NCI-H1417 (cell line): ENCODE results near the gene STXBP5L.
"Not testable (repeated sequence)": the region's sequence is repeated elsewhere in the genome, so short reads cannot be mapped to it uniquely, and the experiment has no call there.

Experiments used
- DNase-seq, 3 experiments: peaks; one replicate each; lab custom pipeline; 2025; lab: John Stamatoyannopoulos, UW

The STXBP5L gene

DNA sequence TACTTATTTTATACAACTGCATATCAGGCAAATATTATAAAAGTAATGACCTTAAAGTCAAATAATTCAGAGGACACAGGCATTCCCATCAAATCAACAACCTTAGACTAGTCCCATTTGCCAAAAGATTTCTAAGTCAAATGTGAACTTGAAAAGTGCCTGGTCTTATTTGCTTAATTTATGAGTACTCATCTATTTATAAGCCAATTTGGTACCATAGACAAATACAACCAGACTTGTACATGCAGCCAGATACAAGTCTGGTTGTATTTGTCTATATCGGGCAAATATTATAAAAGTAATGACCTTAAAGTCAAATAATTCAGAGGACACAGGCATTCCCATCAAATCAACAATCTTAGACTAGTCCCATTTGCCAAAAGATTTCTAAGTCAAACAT is 322.2 kb downstream of the STXBP5L start:
- not testable (repeated sequence) for DNase-seq

DNA sequence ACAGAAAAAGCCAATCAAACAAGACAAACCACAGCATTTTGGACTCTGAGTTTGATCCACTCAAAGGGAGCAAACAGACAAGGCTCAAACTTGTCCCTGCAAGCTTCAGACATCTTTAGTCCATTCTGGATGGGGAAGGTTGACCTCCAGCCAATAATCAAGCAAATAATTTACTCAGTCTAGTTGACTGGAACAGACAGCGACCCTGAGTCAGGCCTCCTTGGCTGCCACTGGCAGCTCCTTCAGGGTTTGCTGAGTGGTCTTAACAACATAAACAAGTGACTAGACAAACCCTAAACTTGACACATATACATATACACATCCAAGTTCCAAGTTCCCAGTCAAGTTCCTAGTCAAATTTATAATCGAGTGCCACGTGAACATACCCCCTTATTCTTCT is 323.9 kb downstream of the STXBP5L start:
- DNase-seq, result no peak

DNA sequence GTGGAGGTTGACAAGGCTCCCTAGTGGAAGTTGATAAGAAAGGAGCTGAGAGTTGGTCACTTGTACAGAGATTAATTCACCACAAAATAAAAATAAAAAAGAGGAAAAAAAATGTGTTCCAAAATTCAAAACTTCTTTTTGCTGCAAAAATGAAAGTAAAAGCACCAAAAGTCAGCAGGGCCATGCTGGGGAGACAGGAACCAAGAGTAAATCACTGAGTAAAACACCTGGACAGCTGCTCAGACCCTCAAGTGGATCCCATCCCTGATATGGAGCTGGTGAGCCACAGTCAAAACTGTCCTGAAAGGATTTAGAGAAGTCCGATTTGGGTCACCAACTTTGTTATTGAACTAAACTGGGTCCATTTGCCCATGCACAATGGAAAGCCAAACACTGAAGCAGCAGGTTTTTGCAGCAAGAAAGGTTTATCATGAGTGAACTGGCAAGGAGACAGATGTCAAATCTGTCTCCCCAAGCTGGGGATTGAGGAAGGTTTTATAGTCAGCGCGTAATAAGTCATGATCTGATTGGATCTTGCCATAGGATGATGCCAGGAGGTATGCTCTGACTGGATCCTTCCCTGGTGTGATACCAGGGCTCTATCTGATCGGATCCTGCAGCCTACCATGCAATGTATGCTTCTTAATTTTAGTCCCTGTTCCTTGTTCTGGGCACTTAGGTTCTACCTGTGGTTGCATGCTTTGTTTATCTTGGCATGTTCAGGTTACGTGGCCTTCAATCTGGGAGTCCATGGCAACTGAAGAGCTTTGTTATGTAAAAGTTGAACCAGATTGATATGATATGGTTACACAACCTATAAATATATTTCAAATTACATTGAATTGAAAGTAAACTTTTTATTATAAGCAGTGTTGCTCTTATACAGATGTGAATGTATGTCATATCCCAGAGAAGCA is 324.6 kb downstream of the STXBP5L start:
- peak in 1 of 3 experiments; percentile 4 for DNase-seq

DNA sequence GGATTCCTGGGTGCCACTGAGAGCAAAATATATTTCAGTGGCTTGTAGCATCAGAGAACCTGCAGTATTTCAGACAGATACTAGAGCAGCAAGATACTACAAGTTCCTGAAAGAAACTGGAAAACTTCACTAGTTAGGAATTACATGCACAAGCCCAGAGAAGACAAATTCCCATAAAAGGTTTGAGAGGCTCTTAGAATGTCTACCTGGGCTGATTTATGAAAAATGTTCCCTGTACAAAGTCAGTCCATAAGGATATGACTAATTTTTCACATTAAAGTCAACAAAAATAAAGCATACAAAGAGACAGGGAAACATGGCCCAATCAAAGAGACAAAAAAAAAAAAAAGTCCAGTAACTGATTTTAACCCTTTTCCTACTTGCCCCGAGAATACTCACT is 335.2 kb downstream of the STXBP5L start:
- no peak for DNase-seq

DNA sequence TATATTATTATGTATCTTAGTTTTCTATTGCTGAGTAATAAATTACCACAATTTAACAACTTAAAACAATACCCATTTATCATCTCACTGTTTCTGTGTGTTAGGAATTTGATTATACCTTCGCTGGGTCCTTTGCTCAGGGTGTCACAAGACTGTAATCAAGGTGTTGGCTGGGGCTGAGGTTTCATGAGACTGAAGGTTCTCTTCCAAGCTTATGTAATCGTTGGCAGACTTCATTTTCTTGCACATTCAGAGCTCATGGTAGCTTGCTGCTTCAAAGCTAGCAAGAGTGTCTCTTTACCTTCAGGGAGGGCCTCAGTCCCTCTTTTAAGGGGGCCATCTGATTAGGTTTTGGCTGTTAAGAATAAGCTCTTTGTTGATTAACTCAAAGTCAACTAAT is 344.7 kb downstream of the STXBP5L start:
- DNase-seq, result peak in 1 of 3 experiments; percentile 5

GRCh38 chr3:121269389-121269788 is 361.4 kb downstream of the STXBP5L start:
- DNase-seq, result no peak

GRCh38 chr3:121274411-121274810 is 366.4 kb downstream of the STXBP5L start:
- DNase-seq, result no peak

DNA sequence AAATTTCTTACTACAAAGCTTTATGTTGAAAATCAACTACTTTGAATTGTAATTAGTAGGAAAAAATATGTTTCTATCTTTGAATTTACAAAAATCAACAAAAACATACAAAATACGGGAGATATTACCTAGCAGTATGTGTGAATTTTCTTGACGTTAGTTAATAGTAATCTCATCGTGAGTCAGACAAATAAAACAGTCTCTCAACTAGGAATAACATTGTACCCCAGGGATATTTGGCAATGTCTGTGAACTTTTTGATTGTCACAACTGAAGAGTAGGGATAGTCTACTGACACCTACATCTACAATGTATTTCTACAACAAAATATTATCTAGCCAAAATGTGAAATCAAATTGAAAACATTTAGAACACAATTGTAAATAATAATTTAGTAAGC is 387.4 kb downstream of the STXBP5L start:
- no peak for DNase-seq

- no peak for DNase-seq
Measured at GRCh38 chr3:121295979-121296378, 388.0 kb downstream of the STXBP5L start.

DNA sequence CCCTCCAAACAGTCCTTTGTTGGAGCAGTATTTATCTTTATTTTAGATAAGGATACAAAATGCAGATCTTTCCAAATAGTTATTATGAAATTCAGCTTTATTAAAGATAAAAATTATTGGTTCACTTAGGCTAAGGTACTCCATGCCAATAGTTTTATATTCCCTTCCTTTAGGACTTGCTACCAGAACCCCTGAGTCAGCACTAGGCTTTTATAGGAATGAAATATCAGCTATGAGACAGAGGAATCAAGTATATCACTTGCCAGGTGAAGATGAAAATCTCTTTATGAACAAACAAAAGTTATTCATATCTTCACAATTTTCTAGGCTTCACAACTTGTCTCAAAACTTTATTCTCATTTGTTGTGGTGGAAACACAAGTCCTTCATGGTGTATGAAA is 416.3 kb downstream of the STXBP5L start:
- DNase-seq, result no peak

DNA sequence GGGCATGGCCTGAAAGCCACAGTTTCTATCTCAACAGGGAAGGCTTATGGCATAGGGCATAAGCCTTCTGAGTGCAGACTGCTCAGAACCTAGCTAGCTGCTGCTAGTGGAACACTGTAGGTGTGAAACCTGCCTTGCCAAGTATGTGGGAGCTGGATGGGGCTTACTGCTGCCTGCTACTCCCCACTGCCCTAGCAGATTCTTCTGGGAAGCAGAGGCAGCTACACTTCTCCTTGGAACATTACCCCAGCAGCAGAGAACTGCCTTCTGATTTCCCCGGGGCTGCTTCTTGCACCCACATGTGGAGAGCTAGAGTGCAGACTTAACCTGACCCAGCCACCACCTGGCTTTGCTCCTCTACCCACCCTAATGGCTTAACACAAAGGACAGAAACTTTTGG is 422.1 kb downstream of the STXBP5L start:
- no peak for DNase-seq

GRCh38 chr3:121330634-121331033 is 422.6 kb downstream of the STXBP5L start:
- no peak for DNase-seq

GRCh38 chr3:121355960-121356359 is 448.0 kb downstream of the STXBP5L start:
- not testable (repeated sequence) for DNase-seq

DNA sequence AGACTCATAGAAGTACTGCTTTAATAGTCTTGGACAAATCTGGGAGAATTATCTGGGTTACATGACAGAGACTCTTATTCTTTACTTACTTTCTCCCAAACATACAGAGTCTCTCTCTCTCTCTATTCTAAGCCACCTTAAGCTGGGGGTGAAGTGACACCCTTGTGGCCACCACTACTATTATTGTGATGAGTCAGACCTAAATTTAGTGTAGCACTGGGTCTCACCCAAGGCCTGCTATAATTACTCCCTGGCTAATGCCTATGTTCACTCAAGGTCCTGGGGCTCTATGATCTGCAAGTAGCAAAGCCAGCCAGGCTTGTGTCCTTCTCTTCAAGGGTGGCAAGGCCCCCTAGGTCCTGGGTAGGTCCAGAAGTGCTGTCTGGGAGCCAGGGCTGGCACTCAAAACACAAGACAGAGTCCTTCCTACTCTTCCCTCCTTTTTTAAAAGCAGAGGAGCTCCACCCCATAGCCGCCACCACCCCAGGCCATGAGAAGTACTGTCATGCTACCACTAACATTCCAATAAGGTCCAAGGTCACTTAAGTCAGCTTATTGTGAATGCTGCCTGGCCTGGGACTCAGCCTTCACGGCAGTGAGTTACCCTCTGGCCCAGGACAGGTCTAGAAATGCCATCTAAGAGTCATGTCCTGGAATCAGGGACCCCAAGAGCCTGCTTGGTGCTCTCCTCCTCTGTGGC is 454.2 kb downstream of the STXBP5L start:
- DNase-seq, result no peak

GRCh38 chr3:121388308-121388707 is 480.3 kb downstream of the STXBP5L start:
- DNase-seq, result not testable (repeated sequence)

DNA sequence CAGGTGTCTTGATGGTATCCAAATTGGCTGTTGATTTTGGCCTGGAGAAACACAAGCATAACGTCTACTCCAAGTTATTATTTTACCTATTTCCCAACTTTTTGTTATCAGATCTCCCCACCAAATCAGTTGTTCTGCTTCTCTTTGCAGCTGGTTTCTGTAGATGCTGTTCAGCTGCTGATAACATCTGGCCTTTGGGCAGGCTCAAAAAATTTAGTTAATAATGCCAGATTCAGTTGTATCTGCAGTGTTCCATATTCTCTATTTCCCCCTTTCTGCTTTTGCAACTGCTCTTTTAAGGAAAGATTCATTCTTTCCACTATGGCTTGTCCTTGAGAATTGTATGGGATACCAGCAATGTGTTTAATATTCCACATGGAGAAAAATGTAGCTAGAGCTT is 488.0 kb downstream of the STXBP5L start:
- not testable (repeated sequence) for DNase-seq

- DNase-seq, result not testable (repeated sequence)
Measured at GRCh38 chr3:121398051-121398450, 490.0 kb downstream of the STXBP5L start.

- no peak for DNase-seq
Measured at GRCh38 chr3:121399820-121400219, 491.8 kb downstream of the STXBP5L start.

GRCh38 chr3:121405631-121406030 is 497.6 kb downstream of the STXBP5L start:
- DNase-seq, result no peak

- no peak for DNase-seq
Measured at GRCh38 chr3:121411523-121411922, 503.5 kb downstream of the STXBP5L start.

- DNase-seq, result no peak
Measured at GRCh38 chr3:121414924-121415323, 506.9 kb downstream of the STXBP5L start.

GRCh38 chr3:121418182-121418581 is 510.2 kb downstream of the STXBP5L start:
- DNase-seq, result no peak

DNA sequence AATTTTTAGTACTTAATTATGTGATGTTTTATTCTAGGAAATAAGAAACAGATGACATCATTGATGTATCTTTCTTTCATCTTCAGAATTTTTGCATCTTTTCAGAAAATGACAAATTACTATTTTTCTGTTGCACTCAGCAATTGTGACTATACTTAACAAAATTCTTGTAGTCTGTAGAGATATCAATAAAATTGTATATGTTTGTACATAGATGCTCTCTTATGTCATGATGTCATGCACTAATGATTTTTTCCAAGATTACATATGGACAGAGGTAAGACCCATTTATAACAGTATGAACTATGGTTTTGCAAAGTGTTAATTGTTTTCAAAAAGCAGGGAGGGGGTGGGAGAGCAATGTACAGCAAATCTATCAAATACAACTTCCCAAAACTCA is 516.5 kb downstream of the STXBP5L start:
- DNase-seq, result no peak
